HG02884 (cell line): Measurements from ENCODE around the gene LONP2.
A peak's percentile ranks its signal among the peaks of the same experiment; 100 is the strongest.
"Not testable (repeated sequence)": the region's sequence is repeated elsewhere in the genome, so short reads cannot be mapped to it uniquely, and the experiment has no call there.

Experiments used
- ATAC-seq: cut with Tn5 transposase; IDR thresholded peaks from one replicate; pipeline ENCODE4 v1.9.1; 2021; ENCODE audit warnings: mild to moderate bottlenecking, moderate library complexity; ENCODE audit not compliant: unreplicated experiment

LONP2 gene

DNA sequence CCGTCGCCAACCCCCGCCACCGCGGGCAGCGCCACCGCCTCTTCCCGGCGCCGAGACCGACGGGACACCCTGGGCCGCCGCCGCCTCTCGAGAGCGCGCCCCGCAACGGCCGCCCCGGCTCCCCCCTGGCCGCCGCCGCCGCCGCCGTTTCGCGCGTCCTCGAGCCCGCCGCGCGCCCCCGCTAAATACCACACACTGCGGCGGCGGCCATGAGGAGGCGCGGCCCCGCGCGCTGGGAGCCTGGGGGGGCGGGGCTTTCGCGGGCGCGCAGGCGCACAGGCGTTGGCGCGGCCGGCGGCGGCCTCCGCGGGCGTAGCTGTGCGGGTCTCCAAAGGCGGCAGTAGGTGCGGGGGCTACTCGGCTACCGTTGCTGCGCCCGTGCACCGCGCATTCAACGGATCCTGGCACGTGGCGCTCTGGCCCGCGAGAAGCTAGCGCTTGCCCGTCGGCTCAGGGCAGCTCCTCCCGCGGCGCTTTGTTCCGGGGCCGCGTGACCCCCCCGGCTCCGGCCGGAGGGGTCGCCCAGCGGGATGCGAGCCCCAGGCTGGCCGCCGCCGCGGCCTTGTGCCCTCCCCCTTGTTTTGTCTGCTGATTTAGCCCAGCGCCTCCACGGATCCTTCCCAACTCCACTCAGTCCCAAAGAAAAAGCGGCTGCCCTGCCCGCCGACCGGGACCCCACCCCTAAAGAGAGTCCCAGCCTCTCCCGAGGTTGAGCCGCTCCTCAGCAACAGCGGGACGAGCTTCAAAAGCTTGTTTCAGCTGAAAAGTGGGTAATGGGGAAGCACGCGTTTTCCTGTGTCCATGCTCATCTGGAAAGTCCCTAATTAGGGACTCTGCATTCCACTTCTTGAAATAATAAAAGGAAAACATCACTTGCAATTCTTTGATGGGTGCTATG is 141.4 kb downstream of the LONP2 start, which contains the start of gene SIAH1:
TSS of gene SIAH1 (minus strand) at position 161 of the 898 bp plus-strand sequence. CDS start 22,985 bp downstream, outside the sequence.
- peak; percentile 64 for ATAC-seq

DNA sequence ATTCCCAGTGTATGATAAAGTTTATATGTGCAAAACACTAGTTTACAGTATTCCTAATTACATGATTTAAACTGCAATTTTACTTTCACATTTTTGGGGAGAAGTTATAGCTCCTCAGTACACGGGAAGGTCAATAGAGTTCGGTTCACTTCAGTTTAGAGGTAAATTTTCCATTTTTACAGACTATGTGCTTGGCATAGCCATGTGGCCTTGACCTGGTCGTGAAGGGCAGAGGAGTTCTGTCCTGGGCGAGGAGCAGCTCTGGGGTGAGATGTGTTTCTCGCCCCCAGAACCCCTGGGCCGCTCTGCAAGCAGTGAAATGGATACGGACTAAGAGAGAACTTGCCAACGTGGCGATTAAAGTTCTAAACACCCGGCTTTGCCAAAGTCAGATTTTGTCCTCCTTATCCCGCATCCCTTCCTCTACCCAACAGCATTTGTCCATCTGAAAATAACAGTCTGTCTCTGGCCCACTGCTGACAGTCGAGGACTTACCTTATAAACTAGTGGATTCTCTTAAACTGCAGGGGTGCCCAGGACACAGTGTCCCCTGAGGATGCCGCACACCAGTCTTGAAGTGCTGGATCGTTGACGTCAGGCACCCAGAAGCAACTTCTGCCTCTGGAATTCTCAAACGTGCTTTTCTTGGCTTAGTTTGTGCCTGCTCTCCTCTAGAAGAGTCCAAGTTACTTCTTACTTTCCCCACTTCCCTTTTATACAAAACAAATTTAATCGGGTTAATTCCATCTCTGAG is 142.6 kb downstream of the LONP2 start:
- ATAC-seq: no peak

DNA sequence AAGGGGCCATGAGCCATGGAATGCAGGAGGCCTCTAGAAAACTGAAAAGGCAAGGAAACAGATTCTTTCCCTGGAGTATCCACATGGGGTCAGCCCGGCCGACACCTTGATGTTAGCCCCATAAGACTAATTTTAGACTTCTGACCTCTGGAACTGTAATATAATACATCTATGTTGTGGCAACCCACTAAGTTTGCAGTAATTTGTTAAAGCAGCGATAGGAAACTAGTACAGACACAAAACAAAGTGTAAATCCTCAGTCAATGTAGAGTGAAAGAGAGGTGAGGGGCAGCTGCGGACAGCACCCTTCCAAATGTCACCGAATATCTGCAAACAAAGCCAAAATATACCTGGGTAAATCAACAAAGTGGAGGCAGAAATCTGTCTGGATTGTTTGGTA is 148.3 kb downstream of the LONP2 start:
- no peak for ATAC-seq

DNA sequence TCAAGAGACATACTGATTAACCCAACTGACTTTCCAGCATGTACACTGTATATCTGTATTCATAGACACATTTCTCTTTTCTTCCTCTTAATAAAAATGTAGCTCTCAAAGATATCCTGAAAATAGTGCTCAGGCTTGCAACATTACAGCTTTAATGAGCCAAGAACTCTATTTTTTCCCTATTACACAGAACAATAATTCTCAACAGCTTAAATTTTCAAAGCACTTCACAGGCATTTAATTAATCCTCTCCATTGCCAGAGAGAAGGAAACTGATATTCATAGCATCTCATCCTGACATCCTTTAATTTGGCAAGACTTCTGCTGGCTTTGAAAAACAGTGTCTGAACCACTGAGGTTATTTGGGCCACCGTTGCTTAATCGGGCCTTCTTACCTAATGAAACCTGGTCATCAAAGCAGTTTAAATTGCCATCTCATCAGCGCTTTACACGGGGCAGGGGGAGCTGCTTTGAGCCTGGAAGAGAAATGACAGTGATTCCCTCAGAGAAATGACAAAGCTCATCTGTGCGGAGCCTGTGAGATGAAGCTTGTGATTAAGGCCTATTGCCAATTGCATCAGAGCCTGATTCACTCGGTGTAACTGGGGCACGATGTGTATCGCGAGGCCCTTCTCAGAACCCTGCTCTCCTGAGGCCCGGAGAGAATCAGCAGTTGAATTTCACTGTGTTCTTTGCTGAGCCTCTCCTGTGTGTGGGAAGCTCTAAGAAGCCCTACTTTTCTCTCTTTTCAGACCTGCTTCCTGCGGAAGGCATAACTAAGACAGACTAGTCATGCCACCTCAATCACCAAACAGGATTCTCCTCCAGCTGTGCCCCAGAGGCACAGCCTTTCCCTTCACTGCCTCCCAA is 149.6 kb downstream of the LONP2 start:
- no peak for ATAC-seq

DNA sequence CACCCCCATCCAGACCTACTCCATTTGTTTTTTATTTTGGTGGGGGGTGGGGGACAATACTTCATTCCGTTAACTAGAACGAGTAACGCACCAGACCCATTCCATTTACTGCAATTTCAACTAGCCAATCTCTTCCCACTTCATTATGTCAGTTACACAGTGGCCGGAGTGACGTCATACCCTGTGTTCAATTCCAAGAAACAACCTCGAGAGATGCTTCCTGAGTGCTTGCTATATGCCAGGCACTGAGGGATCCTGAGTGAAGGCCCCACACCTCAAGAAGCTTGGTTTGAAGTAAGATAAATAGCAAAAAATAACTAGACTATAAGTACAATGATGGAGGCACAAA is 150.2 kb downstream of the LONP2 start:
- no peak for ATAC-seq

DNA sequence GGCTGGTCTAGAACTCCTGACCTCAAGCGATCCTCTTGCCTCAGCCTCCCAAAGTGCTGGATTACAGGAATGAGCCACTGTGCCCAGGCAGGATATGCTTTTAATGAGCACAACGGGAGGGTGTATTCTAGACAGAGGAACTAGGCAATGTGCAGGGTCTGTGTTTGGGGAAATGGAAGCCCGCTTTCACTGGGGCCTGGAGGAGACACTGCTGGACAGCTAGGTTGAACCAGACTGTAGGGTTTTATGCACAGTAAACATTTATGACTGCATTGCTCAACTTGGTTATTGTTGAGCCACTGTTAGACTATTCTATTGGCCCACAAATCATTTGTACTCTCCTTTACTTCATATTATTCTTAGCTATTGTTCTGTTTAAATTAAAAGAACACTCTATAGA is 151.3 kb downstream of the LONP2 start:
- no peak for ATAC-seq

DNA sequence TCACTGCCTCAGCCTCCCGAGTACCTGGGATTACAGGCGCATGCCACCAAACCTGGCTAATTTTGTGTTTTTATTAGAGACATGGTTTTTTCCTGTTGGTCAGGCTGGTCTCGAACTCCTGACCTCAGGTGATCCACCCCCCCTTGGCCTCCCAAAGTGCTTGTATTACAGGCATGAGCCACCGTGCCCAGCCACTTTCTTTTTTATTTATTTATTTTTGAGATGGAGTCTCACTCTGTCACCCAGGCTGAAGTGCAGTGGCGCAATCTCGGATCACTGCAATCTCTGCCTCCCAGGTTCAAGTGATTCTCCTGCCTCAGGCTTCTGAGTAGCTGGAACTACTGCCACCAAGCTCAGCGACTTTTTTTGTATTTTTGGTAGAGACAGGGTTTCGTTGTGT is 158.4 kb downstream of the LONP2 start:
- not testable (repeated sequence) for ATAC-seq

DNA sequence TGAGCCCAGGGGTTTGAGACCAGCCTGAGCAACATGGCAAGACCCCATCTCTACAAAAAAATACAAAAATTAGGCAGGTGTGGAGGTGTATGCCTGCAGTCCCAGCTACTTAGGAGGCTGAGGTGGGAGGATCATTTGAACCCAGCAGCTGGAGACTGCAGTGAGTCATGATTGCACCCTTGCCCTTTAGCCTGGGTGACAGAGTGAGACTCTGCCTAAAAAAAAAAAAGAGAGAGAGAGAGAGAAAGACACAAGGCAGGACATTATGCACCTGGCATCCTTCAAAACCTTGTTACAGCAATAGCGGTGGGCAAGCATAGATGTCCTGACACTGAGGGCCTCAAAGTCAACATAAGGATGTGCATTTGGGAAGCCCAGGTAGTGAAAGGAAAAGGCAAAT is 161.1 kb downstream of the LONP2 start:
- no peak for ATAC-seq

DNA sequence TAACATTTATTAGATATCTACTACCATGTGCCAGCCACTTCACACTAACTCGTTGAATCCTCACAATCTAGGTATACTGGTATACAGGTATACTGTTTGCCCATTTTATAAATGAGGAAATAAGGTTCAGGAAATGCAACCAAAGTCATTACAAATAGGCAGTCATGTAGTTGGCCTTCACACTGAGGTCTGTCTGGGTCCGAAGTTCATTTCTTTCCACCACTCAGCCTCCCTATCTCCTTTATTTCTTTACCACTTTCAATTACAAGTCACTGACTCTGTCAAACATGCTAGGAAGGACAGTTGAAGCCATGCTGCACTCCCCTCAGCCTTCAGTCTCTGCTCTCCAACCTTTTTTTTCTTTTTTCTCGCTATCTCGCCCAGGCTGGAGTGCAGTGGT is 161.8 kb downstream of the LONP2 start:
- no peak for ATAC-seq
